ENCODE measurements around the gene PARVG. TPM values are rescaled to one million over a fixed set of nuclear protein-coding genes. Genes with fewer than 3 reads are reported as not detected.

The PARVG gene
- total and polyA plus RNA-seq, 9 of the 15 experiments (the other 6 are each of a cell fraction or from before 2014, with no cell fraction given): 0.35 TPM; not detected in 8

DNA sequence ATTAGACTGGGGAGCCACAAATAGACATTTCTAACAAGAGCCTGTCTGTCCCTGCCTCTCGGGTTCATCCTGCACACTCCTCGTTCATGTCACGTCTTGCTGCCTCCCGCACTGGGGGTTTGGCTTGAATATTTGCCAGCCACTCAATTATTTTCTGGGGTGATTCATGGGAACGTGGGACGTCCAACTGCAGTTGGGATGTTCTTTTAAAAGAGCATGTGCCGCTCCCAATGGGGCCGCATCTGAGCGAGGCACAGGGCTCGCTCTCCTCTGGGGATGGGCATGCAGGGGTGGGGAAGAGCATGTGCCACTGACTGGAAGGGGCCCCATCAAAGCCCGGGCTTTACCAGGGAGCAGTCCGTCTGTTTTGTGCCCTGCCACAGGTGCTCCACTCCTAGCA lies 43.4 kb downstream of the PARVG start (continued):
- no peak for TF ChIP-seq ZBTB7A (IDR thresholded peaks at IDR 0.05; ENCODE audit: borderline replicate concordance, control insufficient read depth, low read depth, low read length)
- no peak for TF ChIP-seq XRCC5 (IDR thresholded peaks at IDR 0.05; ENCODE audit: low read depth, low read length)
- no peak for TF ChIP-seq MTA3 (IDR thresholded peaks at IDR 0.05; ENCODE audit: borderline replicate concordance)
- TF ChIP-seq GTF2A2 (tag; IDR thresholded peaks at IDR 0.05): no peak
- TF ChIP-seq, protein P1, sequence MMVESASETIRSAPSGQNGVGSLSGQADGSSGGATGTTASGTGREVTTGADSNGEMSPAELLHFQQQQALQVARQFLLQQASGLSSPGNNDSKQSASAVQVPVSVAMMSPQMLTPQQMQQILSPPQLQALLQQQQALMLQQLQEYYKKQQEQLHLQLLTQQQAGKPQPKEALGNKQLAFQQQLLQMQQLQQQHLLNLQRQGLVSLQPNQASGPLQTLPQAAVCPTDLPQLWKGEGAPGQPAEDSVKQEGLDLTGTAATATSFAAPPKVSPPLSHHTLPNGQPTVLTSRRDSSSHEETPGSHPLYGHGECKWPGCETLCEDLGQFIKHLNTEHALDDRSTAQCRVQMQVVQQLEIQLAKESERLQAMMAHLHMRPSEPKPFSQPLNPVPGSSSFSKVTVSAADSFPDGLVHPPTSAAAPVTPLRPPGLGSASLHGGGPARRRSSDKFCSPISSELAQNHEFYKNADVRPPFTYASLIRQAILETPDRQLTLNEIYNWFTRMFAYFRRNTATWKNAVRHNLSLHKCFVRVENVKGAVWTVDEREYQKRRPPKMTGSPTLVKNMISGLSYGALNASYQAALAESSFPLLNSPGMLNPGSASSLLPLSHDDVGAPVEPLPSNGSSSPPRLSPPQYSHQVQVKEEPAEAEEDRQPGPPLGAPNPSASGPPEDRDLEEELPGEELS (CRISPR knock-in tag; IDR thresholded peaks at IDR 0.05; ENCODE audit: borderline replicate concordance): no peak
- TF ChIP-seq ZFX (CRISPR knock-in tag; IDR thresholded peaks at IDR 0.05): no peak
- no peak for TF ChIP-seq PURB (CRISPR knock-in tag; IDR thresholded peaks at IDR 0.05; ENCODE audit: low read depth)
- TF ChIP-seq STAT5B (CRISPR knock-in tag; IDR thresholded peaks at IDR 0.05): no peak
- TF ChIP-seq RFX5 (IDR thresholded peaks at IDR 0.05; ENCODE audit: low read depth, low read length): no peak
- TF ChIP-seq TOE1 (IDR thresholded peaks at IDR 0.05; ENCODE audit: borderline replicate concordance): no peak
- no peak for TF ChIP-seq TOE1 (CRISPR knock-in tag; IDR thresholded peaks at IDR 0.05; ENCODE audit: borderline replicate concordance, low read depth)

Measured in K562 (cell line).